ENCODE measurements around the gene APBB1IP.
"Not testable (repeated sequence)": the region's sequence is repeated elsewhere in the genome, so short reads cannot be mapped to it uniquely, and the experiment has no call there.

The APBB1IP gene

GRCh38 chr10:26441491-26442214 lies 3.5 kb downstream of the APBB1IP start:
- peak; percentile 57 for DNase-seq

DNA sequence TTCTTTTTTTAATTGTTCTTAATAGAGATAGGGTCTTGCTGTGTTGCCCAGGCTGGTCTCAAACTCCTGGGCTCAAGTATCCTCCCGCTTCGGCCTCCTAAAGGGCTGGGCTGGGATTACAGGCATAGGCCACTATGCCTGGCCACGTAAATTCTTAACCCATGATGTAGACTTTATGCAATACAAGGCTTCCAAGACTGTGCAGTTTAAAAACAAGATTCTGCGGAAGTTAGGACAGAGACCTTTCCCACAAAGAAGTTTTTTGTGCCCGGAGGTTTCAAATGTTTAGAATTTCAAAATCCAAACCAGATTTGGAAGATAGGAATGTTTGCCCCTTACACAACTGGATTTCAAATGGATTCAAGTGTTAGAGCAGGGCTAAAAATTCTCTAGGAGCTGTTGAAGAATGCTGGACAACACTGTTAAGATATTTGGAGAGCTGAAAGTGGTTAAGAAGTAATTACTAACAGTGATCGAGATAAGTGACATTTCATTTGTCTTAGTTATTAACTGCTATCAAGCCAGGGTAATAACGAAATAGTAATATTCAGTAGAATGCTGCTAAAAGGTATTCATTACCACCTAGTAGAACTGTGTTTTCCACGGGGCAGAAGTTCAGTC lies 7.4 kb downstream of the APBB1IP start:
- DNase-seq = no peak

GRCh38 chr10:26446258-26446657 lies 8.1 kb downstream of the APBB1IP start:
- peak; percentile 50 for DNase-seq

DNA sequence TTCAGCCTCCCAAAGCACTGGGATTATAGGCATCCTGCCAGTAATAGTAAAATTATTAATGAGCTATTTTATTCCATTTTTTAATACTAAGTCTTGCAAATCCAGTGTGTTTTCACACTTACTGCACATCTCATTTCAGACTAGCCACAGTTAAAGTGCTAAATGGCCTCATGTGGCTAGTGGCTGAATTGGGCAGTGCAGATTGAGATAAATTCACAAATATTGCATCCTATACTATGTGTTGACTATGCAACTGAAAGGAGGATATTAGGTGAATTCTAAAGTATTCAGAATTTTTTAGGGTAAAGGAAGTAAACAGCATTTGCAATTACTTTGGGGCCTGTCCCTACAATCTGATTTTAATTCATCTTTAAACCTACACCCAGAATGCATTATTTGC lies 10.2 kb downstream of the APBB1IP start:
- no peak for DNase-seq

DNA sequence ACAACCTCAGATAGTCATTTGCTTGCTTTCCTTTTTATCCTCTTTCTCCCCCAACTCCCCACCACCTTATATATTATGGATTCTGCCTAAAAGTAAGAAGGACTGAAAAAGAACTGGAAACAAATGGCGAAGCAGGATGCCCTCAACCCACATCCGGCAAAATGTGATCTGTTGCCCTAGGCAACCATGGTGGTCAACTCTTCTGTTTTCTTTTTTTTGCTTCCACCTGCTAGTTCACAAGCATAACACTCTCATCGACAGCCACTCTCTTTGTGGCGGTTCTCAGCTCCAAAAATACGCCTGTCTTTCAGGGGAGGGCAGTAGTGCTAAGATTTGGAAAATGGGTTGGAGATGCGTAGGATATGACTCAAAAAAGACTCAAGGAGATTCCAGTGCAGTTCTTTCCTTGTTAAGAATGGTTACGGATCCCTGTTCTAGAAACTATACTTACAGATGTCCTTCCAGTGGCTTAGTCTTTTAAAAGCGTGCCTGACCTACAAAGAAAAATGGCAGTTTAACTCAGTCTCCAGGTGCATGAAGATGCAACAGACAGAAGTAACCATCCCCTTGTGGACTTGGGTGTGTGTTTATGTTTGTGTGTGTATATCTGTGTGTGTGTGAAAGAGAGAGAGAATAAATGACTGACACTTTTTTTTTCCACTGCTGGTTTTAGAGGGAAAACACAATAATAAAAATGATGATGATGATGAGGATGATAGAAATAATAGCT lies 10.7 kb downstream of the APBB1IP start:
- DNase-seq = peak; percentile 83

- no peak for DNase-seq
These were observed 11.6 kb downstream of the APBB1IP start for GRCh38 chr10:26449726-26450125.

GRCh38 chr10:26451903-26452302 lies 13.8 kb downstream of the APBB1IP start:
- no peak for DNase-seq

- no peak for DNase-seq
These were observed 15.7 kb downstream of the APBB1IP start for GRCh38 chr10:26453850-26454249.

DNA sequence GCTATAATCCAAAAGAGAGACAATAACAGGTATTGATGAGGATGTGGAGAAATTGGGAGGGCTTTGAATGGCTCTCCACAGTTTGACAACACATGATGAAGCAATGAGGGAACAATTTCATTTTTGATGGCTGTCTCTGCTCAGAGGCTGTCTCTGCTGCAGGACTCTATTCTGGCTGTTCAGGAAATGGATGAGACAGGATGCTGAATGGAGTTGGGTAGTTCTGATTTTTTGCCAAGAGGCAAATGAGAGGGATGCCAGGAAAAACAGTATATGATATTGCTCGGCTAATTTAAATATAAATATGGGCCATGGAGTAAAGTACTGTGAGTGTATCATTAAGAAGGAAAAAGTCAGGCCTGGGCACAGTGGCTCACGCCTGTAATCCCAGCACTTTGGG lies 16.8 kb downstream of the APBB1IP start:
- no peak for DNase-seq

- DNase-seq = no peak
These were observed 17.6 kb downstream of the APBB1IP start for GRCh38 chr10:26455567-26456315.

DNA sequence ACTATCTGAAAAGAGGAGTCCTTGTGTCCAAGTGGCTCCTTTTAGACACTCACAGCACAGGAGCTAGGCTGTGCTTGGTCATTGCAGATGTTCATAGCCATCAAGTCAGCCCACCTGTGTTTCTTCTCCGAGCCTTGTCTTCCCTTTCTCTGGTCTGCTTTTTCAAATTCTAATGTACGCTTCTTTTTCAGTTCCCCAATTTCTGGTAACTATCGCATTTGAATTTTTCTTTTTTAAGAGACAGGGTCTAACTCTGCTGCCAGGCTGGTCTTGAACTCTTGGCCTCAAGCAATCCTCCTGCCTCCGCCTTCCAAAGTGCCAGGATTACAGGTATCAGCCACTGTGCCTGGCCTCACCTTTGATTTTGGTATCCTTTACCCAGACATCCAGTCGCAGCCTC lies 18.9 kb downstream of the APBB1IP start:
- no peak for DNase-seq

- DNase-seq = no peak
These were observed 22.6 kb downstream of the APBB1IP start for GRCh38 chr10:26460736-26461135.

- DNase-seq = no peak
These were observed 25.8 kb downstream of the APBB1IP start for GRCh38 chr10:26463986-26464385.

DNA sequence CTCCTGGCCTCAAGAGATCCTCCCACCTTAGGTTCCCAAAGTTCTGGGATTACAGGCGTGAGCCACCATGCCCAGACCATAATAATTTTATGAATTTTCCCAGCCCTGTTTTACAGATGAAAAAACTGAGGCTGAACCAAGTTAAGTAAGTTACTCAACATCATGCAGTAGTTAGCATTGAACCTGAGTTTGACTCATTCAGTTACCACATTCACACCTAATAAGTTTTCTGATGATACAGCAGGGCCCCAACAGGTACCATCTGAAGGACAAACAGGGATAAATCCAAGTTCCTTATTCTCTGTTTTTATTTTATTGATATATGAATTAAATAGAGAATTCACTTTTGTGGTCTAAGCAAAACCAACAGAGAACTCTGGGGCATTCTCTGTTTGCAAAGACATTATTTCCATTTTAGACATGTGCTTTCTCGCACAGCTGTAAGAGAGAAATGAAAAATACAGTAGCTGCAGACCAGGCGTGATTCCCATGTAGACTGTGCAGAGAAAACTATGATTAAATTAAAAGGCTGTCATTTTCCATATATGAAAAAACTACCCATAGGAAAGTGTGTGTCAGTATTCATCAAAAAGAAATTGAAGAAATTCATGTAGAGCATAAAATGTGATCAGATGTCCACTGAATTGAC lies 26.6 kb downstream of the APBB1IP start:
- DNase-seq = no peak

- DNase-seq = not testable (repeated sequence)
These were observed 28.4 kb downstream of the APBB1IP start for GRCh38 chr10:26466531-26466930.

DNA sequence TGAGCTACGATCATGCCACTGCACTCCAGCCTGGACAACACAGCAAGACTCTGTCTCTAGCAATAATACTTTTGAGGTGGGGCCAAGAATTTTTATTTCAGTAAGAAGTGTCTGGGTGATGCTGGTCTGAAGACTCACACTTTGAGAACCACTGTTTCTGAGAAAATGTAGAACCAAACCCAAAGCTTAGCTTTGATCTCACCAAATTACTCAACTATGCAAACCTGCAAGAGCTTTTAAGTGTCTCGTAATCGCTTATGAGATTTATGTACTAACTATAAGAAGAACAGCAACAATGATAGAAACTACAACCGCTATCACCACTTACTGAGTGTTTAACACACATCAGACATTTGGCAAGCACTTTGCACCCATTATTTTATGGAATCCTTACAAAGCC lies 29.5 kb downstream of the APBB1IP start:
- peak; percentile 60 for DNase-seq

DNA sequence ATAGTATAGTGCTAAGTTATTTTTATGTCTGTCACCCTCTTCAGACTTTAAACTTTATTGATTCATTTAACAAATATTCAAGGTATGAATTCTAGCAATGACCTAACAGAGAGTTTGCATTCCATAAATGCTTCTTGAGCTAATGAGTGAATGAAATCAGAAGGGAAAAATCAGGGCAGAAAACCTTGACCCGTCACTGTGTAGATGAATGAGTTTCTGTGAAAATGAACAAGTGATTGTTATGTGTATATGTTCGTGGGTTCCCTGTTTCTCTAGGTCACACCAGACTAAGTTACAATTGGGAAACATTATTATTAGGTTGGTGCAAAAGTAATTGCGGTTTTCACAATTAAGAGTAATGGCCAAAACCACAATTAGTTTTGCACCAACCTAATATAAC lies 30.1 kb downstream of the APBB1IP start:
- no peak for DNase-seq

DNA sequence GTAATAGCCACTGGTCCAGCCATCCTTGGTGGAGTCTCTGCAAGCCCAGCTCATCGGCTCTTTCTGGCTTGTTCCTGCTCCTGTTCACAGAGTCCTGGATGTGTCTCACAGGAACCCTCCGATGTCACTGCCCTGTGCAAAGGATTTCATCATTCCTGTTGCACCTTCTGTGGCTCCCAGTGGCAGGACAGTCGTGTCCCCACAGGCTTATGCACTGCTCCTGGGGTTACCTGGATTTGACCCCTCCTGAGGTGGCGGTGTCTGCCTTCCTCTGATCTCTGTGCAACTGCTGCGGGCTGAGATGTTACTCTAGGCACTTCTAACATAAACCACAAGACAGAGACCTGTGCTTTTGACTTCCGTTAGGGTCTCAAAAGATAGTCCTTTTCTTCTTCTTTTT lies 30.6 kb downstream of the APBB1IP start:
- no peak for DNase-seq

DNA sequence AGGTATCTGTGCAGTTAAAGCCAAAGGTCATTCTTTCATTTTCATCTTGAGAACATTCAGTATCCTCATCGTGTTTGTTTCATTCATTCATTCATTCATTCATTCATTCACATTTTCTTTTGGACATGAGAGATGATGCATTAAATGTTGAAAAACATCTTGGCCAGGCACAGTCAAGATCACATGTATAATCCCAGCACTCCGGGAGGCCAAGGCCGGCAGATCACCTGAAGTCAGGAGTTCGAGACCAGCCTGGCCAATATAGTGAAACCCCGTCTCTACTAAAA lies 34.3 kb downstream of the APBB1IP start:
- DNase-seq = no peak

GRCh38 chr10:26474026-26474425 lies 35.9 kb downstream of the APBB1IP start:
- DNase-seq = no peak

GRCh38 chr10:26474845-26475244 lies 36.7 kb downstream of the APBB1IP start:
- peak; percentile 65 for DNase-seq

DNA sequence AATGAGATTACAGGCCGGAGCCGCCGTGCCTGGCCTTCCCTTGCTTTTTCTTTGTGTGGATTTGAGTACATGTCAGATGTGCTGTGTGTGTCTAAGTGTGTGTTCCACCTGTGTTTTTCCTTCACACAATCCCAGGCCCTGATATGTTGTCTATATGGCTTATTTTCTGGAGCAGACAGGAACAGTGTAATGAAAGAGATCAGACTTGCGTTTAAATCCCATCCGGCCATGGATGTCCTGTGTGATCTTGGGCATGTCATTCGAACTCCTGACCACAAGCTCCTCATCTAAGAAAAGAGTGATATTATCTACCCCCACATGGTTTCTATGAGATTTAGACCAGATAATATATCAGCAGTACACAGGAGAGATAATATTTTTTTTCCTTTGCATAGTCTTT lies 37.2 kb downstream of the APBB1IP start:
- no peak for DNase-seq

DNA sequence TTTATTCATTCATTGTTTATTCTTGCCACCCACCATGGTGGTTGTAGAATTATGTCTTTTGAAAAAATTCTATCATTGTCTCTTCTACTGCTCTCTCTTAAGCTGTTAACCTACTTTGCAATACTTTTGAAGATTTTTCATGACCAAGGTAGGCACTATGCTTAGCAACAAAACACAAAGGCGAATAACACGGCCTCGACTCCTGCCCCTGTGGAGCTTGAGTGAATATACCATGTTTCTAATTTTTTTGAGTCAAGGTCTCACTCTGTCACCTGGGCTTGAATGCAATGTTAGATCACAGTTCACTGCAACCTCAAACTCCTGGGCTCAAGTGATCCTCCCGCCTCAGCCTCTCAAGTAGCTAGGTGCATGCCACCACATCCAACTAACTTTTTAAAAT lies 39.4 kb downstream of the APBB1IP start:
- no peak for DNase-seq
